HTR-8/SVneo (cell line): ENCODE results near the gene CALM1.

Experiments used
- DNase-seq: peaks from one replicate; pipeline ENCODE4 v3.0.0; 2011; ENCODE audit warnings: low spot score, mixed read lengths; ENCODE audit not compliant: insufficient read length
- FAIRE-seq: peaks from 2 replicates; lab custom pipeline; 2011; peaks lifted over from hg19 to GRCh38; lab: Jason Lieb, UNC

Gene CALM1

GRCh38 chr14:90434370-90435020 is 37.7 kb downstream of the CALM1 start:
- DNase-seq (no peak), FAIRE-seq (no peak)

- DNase-seq, result no peak
- no peak for FAIRE-seq
Observed at GRCh38 chr14:90438841-90439240, 42.0 kb downstream of the CALM1 start.

- FAIRE-seq (no peak), DNase-seq (no peak)
Observed at GRCh38 chr14:90440021-90440451, 43.2 kb downstream of the CALM1 start.

- FAIRE-seq, result no peak
- no peak for DNase-seq
Observed at GRCh38 chr14:90440592-90440991, 43.8 kb downstream of the CALM1 start.

- DNase-seq, result no peak
Observed at GRCh38 chr14:90442388-90442787, 45.6 kb downstream of the CALM1 start.

GRCh38 chr14:90443161-90444076 is 46.6 kb downstream of the CALM1 start:
- FAIRE-seq (no peak), DNase-seq (no peak)

More at GRCh38 chr14:90442388-90442787, 45.6 kb downstream of the CALM1 start:
- no peak for FAIRE-seq

- DNase-seq (no peak), FAIRE-seq (peak; percentile 26)
Observed at GRCh38 chr14:90444077-90444696, 47.4 kb downstream of the CALM1 start.

GRCh38 chr14:90445011-90445410 is 48.2 kb downstream of the CALM1 start:
- DNase-seq, result no peak
- no peak for FAIRE-seq

GRCh38 chr14:90446405-90446804 is 49.6 kb downstream of the CALM1 start:
- DNase-seq, result no peak
- FAIRE-seq, result no peak

GRCh38 chr14:90447720-90448497 is 51.1 kb downstream of the CALM1 start:
- no peak for DNase-seq
- FAIRE-seq, result peak; percentile 72

GRCh38 chr14:90449411-90449810 is 52.6 kb downstream of the CALM1 start:
- DNase-seq (no peak), FAIRE-seq (no peak)

GRCh38 chr14:90450151-90450550 is 53.3 kb downstream of the CALM1 start:
- FAIRE-seq (no peak), DNase-seq (no peak)

GRCh38 chr14:90450667-90451066 is 53.8 kb downstream of the CALM1 start:
- no peak for FAIRE-seq

GRCh38 chr14:90451443-90451842 is 54.6 kb downstream of the CALM1 start:
- DNase-seq (no peak), FAIRE-seq (no peak)

More at GRCh38 chr14:90450667-90451066, 53.8 kb downstream of the CALM1 start:
- no peak for DNase-seq

- FAIRE-seq, result no peak
- DNase-seq, result no peak
Observed at GRCh38 chr14:90451961-90452360, 55.1 kb downstream of the CALM1 start.

- no peak for FAIRE-seq
- DNase-seq, result no peak
Observed at GRCh38 chr14:90452366-90452765, 55.5 kb downstream of the CALM1 start.

GRCh38 chr14:90453401-90453951 is 56.6 kb downstream of the CALM1 start:
- DNase-seq, result no peak
- no peak for FAIRE-seq

GRCh38 chr14:90454041-90455000 is 57.5 kb downstream of the CALM1 start:
- FAIRE-seq (no peak), DNase-seq (no peak)

- FAIRE-seq (no peak), DNase-seq (no peak)
Observed at GRCh38 chr14:90455100-90455571, 58.3 kb downstream of the CALM1 start.
